ENCODE results near the gene MXD3.
"Not testable (repeated sequence)": the region's sequence is repeated elsewhere in the genome, so short reads cannot be mapped to it uniquely, and the experiment has no call there.

MXD3 gene

DNA sequence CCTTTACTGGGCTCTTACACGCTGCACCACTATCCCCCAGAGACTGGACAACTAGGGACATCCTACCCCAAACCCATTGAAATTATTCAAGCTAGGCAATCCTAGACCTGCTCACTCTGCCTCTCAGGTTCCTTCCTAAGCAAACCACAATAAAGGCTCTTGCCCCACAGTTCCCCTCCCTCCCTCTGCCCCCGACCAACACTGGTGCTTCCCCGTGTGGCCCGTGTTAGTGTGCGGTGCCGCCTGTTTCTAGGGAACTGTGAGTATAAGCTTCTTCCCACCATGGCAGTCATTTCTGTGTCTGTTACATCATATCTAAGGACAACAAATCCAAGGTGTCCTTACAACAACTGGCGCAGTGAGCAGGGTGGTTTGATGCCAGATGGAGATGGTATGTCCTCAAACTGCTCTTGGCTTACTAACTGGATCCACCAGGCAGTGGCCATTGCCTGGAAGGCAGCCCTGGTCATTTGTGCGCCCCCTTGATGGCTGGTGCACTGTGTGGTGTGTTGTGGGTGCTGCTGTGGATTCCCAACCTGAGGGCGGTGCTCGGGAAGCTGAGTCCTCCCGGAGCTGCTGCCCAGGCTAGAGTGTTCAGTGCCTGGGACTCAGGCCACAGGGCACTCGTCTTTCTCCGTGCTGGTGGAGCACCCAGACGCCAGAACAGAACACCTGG lies 8.4 kb upstream of the MXD3 start:
- no peak for DNase-seq

DNA sequence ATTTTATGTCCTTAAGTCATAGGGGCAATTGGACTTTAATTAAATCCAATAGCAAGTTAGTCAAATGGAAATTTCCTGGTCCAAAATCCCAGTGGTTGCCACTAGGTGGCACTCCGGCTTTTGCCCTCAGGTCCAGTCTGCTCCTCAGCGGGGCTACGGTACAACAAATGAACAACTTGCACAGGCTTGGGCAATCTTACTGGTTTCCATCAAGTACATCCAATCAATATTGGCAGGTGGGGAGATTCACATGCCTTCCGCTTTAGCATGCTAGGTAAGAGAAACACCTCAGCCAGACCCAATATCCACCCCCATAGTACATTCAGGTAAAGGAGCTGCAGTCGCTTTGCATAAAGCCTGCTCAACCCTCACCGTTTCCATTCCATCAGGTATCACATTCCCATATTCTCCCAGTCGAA lies 6.3 kb upstream of the MXD3 start:
- peak; percentile 79 to 80 for DNase-seq

DNA sequence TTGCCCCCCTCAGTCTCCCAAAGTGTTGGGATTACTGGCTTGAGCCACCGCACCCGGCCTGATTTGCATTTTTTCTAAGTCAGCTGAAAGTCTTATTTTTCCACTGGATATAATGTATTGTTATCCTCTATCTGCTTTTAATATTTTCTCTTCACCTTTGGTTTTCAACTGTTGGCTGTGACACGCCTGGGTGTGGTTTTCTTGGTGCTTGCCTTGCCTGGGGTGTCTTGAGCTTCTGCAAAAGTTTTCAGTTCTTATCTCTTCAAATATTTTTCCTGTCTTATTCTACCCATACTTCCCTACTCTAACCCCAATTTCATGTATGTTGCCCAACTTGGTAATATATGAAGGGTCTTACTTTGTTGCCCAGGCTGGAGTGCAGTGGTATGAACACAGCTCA lies 4.3 kb upstream of the MXD3 start:
- no peak for DNase-seq

DNA sequence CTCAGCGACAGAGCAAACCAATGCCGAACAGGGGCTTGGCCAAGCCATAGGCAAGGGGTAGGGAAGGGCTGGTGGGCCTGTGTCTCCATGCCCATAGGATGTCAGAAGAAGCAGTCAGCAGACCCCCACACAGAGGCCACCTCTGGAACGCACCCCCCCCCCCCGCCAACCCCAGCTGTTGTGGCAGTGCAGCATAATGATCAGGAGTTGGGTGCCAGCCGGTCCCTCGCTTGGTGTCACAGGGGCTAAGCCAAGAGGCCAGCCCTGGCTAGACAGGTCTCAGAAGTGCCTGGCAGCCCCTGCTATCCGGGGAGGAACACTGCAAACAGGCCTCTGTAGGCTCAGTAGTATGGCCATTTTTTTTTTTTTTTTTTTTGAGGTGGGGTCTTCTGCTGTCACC lies 3.7 kb upstream of the MXD3 start:
- DNase-seq: no peak

DNA sequence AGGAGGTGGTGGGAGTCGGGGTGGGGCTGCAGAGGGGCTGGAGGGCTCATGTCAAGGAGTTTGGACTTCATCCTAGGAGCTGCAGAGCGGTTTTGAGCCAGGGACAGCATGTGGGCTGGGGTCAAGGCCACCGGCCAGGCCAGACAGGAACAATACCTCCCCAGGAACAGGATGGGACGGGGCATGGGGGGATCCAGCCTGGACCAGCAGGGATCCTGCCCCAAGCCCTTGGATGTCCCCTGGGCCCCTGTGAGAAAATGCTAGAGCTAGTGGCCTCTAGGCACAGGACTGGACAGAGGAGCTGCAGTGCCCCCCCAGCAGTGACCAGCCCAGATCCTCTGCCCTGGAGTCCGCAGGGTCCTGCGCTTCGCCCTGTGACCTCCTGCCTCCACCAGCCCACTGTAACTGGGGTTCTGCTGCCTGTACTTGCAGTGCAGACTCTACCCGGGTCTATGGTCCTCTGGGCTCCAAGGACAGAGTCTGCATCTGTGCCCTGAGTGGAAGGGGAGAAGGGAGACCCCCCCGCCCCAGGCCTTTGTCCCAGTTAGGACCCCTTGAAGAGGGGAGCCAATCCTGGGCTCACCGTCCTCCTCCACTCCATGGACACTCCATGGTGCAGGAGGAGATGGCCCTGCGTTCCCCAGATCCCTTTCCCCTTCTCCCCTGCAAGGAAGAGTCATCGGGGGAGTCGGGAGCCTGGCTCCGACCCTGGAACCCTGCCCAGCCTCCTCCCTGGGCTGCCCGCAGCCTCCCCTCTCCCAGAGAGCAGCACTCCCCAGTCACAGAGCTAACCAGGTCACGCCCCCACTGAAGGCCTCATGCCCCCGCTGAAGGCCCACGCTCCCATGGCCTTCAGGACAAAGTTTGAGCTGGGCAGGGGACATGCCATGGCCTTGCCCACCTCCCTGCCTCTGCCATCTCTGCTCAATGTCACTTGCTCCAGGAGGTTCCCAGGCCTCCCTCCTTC lies 3.0 kb upstream of the MXD3 start:
- no peak for DNase-seq

DNA sequence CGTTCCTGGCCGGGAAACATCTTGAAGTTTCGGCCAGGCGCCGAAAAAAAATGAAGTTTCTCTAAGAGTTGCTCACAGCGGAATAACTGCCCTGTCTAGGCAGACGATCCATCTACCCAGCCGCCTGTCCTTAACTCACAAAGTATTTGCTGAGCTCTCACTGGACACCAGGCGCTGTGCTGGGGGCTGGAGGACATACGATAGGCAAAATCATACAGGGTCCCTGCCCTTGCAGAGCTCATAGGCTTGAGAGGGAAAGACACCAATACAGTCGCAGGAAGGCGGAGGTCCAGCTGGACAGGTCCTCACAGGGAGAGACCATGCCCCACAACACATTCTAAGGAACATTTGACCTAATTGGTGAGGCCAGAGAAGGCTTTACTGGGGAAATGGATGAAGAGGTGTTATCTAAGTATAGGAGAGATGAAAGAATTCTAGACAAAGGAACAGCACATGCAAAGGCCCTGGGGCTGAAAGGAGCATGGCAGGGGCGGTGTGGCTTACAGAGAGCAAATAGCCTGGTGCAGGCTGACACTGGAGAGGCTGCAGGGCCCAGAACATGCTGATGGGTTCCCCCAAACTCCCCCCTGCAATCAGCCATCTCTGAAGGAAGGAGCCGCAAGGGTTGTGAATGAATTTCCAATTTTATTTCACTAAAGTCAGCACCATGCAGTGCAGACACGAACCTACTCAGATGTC lies 2.0 kb upstream of the MXD3 start:
- DNase-seq: no peak

DNA sequence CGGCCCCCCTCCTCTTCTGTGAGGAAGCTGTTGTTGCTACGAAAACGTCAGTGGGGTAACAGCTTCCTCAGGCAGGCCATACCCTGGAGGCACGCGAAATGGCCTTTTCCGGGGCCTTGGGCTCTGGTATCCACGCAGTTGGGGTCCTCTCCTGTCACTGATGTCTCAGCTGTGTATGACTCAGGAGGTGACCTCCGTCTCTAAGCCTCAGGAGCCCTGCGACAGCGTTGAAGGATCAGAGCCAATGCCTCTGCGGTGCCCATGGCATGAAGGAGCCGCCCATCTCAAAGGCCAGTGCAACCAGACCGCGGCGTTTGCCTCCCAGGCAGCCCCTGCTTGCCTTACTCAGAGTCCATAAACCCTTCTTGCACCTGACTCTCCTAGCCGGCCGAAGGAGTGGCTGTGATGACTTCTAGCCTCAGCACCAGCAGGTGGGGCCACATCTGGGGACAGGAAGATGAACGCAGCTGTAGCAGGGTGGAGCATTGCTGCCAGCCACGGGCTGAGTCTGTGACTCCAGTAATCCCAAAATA lies 1.0 kb upstream of the MXD3 start:
- peak in 1 of 2 donors; percentile 65 for DNase-seq

DNA sequence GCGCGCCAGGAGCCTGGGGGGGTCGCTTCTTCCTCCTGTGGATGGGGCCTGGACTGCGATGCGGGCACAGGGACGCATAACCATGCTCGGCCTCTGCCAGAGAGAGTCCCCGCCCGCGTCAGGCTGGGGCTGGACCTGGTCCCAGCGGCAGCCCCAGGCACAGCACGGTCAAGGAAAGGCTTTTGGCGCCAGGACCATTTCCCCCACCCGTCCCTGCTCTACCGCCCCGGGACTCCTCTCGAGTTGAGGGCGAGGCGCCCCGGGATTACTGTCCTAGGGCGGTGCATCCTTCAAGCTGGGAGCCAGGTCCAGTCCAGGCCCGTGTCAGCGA lies 341 bp downstream of the MXD3 start:
- DNase-seq: no peak

DNA sequence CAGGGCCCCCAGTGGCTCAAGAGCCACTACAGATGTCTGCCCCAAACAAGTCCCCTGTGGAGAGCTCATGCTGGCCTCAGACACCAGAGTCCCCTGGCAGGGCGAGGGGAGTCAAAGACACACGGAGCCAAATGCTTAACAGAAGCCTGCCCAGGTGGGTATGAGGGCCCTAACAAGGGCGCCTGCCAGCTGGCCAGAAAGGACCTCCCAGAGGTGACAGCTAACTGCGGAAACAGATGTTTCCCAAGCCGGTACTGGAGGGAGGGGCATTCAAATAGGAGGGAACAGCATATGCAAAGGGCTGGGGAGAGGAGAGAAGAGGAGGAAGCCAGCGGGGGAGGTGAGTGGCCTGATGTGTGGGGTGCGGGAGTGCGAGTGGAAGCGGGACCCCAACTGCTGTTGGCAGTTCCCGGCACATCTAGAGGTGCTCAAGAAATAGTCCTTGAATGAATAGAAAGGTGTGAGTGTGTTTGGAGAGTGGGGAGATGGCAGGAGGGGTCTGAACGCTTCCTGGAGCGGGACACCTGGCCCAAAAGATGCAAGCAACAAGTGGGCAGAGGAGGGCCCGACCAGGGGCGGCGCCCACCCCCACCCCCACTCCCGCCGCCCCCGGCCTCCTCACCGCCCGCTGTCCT lies 824 bp downstream of the MXD3 start:
- no peak for DNase-seq

DNA sequence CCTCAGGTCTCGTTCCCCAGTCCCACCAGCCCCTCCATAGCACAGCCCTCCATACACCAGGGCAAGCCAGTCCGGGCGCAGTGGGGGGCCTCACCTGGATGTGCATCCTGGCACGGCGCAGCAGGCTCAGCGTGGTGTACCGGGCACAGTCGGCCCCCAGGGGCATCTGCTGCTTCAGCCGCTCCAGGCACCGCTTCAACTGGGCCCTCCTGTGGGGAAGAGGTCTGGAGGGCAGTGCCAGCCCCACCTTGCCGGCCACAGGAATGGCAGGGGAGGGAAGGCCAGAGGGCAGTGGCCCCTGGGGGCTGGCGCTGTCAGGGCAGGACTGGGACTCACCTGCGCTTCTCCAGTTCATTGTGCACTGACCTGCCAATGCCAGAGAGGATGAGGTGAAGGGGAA lies 1.4 kb downstream of the MXD3 start:
- no peak for DNase-seq

DNA sequence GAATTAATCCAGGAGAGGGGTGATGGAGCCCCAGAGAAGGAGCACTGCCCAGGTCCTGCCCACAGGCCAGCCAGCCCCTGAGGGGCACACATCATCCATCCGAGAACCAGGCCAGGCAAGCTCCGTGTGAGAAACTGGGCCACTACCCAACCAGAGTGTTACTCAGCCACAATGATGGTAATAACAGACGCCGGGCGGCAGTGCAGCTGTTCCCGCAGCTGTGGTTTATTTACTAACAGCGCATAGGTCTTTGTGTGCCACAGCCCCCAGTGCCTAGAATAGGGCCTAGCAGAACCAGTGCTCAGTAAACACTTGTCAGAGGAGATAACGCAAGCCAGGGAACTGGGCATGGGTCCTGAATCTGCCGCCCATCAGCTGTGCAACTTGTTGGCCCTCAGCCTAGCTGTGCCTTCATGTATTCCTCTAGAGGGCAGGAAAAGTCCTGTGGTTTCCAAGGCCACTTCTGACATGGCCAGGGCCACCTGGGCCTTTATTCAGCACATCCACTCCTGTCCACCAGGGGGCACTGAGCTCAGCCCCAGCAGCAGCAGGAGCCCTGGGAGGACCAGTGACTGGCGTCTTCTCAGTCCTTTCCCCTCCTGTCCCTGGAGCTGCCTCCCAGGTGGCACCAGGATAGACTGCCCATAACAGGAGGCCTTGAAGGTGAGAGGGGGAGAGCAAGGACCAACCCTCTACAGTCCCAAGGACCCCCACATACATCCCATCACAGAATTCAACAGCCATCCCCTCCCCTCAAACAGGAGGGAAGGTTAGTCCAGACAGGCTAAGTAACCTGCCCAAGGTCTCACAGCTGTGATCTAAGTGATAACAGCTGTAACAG lies 2.1 kb downstream of the MXD3 start:
- peak; percentile 78 to 79 for DNase-seq

DNA sequence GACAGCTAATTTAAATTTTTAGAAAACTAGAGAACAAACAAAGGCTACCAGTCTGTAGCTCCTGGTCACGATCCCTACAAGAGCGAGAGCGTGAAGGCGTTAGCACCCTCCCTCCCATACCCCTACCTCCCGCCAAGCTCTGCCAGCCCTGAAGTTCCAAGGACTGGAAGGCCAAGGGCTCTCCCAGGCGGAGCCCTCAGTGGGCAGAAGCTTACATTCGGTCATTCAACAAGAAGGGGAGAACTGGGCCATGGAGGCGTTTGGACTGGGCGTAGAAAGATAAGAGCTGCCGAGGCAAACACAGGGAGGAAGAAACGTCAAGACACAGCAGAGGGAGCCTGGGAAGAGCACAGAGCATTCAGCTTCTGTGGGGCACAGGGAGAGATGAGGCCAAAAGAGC lies 3.0 kb downstream of the MXD3 start:
- DNase-seq: no peak

DNA sequence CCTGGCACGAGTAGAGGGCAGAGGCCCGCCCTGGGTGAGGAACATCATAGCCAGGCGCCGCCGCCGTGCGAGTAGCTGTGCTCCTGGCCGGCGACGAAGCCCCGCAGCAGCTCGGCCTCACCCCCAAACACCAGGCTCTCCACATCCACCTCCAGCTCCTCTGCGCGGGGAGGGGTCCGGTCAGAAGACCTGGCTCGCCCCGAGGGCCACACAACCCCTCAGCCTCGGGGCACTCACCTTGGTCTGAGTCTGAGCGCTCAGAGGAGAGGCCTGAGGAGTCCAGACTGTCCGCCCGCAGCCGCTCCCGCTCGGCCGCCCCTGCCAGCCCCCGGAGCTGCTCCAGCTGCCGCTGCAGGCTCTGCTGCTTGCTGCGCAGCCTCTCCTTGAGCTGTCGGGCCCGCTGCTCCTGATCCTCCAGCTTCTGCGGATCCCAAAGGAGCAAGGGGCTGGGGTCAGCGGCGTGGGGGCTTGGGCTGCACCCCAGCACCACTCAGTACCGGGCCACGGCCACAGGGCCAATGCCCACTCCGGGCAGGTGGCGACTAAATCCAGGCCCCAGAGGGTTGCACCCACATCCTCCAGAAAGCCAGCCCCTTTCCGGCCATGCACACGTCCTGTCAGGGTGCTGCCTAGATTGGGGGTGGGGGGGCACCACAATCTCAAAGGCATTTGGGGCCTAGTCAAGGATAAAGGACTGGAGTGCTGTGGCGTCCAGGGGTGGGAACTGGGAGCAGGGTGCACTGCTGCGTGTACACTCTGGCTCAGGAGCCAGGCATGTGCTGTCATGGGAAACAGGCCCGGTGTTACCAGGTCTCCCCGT lies 3.9 kb downstream of the MXD3 start:
- no peak for DNase-seq

DNA sequence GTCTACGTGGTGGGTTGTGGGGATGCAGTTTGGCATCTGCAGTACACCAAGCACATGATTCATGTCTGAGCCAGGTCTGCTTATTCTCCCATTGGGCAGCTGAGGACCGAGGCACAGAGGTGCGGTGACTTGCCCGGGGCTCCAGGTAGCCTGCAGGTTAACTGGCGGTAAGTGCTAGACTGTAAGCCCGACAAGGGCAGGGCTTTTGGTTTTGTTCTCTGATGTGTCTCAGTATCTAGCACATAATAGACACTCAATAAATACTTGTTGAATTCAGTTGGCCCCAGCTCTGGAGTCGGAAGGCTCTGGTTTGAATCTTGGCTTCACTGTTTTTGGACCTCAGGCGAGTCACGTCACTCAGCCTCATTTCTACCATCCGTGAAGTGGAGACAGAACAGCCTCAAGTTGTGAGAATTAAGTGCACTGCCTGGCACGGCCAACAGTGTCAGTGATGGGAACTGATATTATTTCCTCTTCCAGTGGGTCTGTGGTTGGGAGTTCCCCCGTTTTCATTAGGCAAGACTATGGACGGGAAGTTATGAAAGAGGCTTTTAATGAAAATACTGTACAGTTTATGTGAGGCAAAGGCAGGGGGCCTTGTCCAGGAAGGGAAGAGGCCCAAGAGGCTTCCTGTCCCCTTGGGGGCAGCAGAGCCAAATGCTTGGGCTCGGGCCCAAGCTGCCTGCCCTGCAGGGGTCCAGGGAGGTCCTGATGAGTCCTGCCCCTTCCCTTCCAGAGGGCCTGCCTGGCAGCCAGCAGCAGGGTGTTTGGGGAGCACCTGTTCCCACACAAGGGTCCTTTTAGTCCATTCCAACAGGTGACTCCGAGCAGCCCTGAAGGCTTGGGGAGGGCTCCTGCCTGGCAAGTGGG lies 4.8 kb downstream of the MXD3 start:
- DNase-seq: no peak

DNA sequence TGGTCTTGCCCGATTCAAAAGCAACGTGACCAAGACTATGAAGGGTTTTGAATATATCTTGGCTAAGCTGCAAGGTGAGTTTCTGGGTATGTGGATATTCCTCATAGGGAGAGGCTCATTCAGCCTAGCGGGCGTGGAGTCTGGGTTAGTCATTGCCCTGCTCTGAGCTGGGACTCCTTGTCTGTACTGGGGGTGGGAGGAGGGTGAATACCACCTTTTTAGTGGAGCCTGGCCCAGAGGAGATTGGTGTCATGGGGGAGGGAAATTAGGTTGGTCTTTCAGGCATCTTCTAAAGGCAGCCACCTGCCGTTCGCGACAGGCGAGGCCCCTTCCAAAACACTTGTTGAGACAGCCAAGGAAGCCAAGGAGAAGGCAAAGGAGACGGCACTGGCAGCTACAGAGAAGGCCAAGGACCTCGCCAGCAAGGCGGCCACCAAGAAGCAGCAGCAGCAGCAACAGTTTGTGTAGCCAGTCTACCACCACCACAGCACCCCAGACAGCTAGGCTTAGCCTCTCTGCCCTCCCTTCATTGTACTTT lies 5.5 kb downstream of the MXD3 start:
- not testable (repeated sequence) for DNase-seq

DNA sequence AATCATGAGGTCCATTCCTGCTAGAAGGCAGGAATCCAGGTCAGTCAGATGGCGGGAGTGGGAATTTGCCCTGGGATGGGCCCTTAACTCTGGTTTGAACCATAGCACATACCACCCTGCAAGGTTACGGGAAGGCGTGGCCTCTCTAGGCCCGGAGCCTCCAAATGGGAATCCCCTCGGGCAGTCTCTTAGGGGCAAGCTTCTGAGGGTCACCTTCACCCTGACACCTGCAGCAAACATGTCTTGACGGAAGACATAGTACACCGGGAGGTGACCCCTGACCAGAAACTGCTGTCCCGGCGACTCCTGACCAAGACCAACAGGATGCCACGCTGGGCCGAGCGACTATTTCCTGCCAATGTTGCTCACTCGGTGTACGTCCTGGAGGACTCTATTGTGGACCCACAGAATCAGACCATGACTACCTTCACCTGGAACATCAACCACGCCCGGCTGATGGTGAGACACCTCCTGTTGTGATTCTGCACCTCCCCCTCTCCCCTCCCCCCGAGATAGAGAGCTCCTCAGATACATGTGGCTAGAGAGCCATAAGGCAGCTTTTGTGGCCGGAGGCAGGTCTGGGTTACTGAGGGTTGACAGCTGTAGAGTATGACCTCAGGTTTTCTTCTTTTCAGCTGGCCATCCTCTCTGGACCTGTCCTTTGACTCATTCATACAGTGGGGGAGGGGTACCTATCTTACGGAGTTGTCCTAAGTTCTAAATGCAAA lies 7.1 kb downstream of the MXD3 start:
- peak in 1 of 2 donors; percentile 38 for DNase-seq

DNA sequence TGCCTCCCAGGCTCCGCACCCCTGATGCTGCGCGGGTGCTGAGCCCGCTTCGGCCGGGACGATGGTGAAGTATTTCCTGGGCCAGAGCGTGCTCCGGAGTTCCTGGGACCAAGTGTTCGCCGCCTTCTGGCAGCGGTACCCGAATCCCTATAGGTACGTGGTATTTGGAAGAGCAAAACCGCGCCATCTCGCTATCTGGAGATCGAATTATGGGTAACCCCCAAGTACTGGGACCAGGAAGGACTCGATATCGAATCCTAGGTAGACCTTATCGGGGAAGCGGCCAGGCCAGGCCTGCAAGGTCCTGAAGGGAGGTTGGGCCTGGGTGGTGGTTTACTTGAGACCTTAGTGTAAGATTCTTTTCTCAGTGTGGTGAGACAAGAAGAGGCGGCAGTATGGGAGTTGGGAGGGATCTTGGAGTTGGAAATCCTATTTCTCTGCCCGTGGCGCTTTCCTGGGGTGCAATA lies 7.7 kb downstream of the MXD3 start:
- no peak for DNase-seq

DNA sequence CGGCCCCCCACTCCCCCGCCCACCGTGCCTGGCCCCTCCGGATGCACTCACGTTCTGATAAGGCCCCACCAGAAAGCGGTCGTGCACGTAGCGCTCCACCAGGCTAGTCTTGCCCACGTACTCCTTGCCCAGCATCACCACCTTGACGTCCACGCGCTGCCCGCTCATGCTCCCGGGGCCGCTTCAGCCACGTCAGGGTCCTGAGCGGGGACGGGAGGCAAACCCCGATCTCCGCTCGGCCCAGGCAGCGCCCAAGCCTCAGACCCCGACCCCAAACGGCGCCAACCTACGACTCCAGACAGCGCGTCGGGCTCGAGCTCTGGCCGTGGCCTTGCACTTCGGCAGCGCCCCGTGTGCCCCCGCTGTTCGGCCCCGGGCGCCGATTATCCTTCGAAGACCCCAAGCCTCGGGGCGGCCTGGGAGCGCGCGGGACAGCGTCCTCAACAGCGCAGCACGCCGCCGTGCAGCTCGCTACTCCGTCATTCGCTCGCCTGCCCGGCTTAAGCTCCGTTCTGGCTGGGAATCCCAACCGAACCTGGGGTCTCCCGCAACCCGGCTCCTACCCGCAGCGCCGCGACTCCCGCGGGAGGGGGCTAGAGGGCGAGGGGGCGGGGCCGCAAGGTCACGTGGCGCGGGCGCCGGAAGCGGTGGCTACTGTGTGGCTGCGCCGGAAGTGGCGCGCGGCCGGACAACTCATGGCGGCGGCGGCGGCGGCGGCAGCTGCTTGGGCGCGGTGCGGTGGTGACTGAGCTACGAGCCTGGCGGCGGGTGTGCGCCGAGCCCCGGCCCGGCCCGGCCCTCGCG lies 8.4 kb downstream of the MXD3 start, which contains the start of the genes PRELID1 and RAB24:
Gene PRELID1, plus strand, starts transcription at position 679 of the 804 bp plus-strand sequence. CDS start 187 bp downstream, outside the sequence.
Gene RAB24, minus strand, starts transcription at position 599 of the 804 bp plus-strand sequence. Its CDS starts 431 bp downstream, at position 168.
- peak; percentile 92 to 93 for DNase-seq
